GM12892 (cell line): Measurements from ENCODE around the gene OR4M1.

Source experiments
- POLR2A ChIP-seq: IDR thresholded peaks from 2 replicates; pipeline ENCODE4 v1.6.1; 2011; ENCODE audit warnings: low read depth, low read length, control low read depth
- POLR2AphosphoS5 ChIP-seq: IDR thresholded peaks from 2 replicates; pipeline ENCODE4 v1.6.1; 2011; ENCODE audit warnings: low read depth, low read length, control low read depth
- TAF1 ChIP-seq: IDR thresholded peaks from 2 replicates; pipeline ENCODE4 v1.6.1; 2011; ENCODE audit warnings: low read depth, mild to moderate bottlenecking, control low read depth, low read length, borderline replicate concordance

DNA sequence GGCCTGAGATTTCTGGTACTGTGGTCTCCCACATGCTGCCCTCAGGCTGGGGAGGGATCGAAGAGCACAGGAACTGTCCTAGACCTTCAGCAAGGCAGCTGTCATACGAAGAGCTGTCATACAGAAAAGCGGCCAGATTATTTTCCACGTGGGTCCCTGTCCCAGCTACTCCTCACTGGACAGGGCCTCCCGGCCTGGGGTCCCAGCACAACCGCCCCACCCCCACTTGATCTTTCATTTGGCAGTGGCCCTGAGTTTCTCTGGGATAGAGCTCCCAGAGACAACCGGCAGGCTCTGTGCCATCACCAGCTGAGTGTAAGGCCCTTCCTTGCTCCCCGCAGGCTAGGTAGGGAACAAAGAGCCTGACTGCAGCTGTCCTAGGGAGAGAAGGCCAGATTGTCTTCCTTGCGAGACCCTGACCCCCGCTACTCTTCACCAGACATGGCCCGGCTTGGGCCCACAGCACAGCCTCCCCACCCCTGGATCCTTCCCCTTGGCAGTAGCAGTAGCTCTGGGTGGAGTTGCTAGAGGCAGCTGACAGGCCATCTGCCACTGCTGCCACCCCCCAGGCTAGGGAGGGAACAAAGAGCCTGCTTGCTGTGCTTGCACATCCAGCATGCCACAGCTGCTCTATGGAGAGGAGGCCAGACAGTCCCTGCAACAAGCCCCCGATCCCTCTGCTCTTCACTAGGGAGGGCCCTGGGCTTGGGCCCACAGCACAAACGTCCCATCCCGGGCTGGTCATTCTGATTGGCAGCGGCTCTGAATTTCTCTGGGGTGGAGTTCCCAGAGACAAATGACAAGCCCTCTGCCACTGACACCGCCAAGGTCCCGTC lies 27.2 kb downstream of the OR4M1 start:
- TF ChIP-seq POLR2AphosphoS5 (no peak), TAF1 (no peak), POLR2A (no peak)
